OCI-LY3 (cell line): ENCODE data around the gene KIF20A.
A peak's percentile ranks its signal among the peaks of the same experiment; 100 is the strongest.

ENCODE experiments used
- H2AFZ ChIP-seq: fragments of 200-600, 300-600 bp; shearing (Covaris generic); 2 replicates; pipeline ENCODE4 v1.6.0; 2014; ENCODE audit warnings: antibody characterized with exemption, low read depth, low read length
- H3K27ac ChIP-seq: fragments of 200-600, 300-600 bp; sonication (generic); 2 replicates; pipeline ENCODE4 v1.5.1; 2014; ENCODE audit warnings: mild to moderate bottlenecking, low read length, moderate library complexity, mixed read lengths
- H3K27me3 ChIP-seq: fragments of 200-600, 300-600 bp; sonication (generic); 2 replicates; pipeline ENCODE4 v1.6.1; 2014; ENCODE audit warnings: low read depth, low read length, mixed read lengths
- H3K36me3 ChIP-seq: fragments of 200-600, 300-600 bp; sonication (generic); replicated peaks from 2 replicates; pipeline ENCODE3; 2014; ENCODE audit warnings: low read depth, low read length, mixed read lengths
- H3K4me1 ChIP-seq: fragments of 300-600, 200-600 bp; sonication (generic); 2 replicates; pipeline ENCODE4 v1.6.1; 2014; ENCODE audit warnings: low read length, mixed read lengths
- H3K4me2 ChIP-seq: fragments of 200-600, 300-600 bp; sonication (generic); 2 replicates; pipeline ENCODE4 v1.6.1; 2014; ENCODE audit warnings: low read length, mixed read lengths
- H3K4me3 ChIP-seq: fragments of 300-600, 200-600 bp; sonication (generic); 2 replicates; pipeline ENCODE4 v1.5.1; 2014; ENCODE audit warnings: antibody characterized with exemption, mild to moderate bottlenecking, low read length, moderate library complexity
- H3K79me2 ChIP-seq: fragments of 300-600, 200-600 bp; shearing (Covaris generic); 2 replicates; pipeline ENCODE4 v1.6.1; 2014; ENCODE audit warnings: mild to moderate bottlenecking, low read length, mixed read lengths
- H3K9ac ChIP-seq: fragments of 300-600, 200-600 bp; shearing (Covaris generic); 2 replicates; pipeline ENCODE4 v1.6.0; 2014; ENCODE audit warnings: mild to moderate bottlenecking, low read length, moderate library complexity
- H3K9me3 ChIP-seq: fragments of 200-600, 300-600 bp; shearing (Covaris generic); 2 replicates; pipeline ENCODE4 v1.6.1; 2014; ENCODE audit warnings: low read length, mixed read lengths; ENCODE audit not compliant: insufficient read depth
- H4K20me1 ChIP-seq: fragments of 200-600, 300-600 bp; sonication (generic); 2 replicates; pipeline ENCODE4 v1.6.1; 2016; ENCODE audit warnings: low read length, mixed read lengths; ENCODE audit not compliant: insufficient read depth
- CTCF ChIP-seq: fragments of 200-600, 300-600 bp; sonication (generic); IDR thresholded peaks from 2 replicates; pipeline ENCODE4 v1.5.1; 2014; ENCODE audit warnings: antibody characterized with exemption, low read length, low read depth
- EZH2phosphoT487 ChIP-seq: fragments of 200-600 bp; shearing (Covaris generic); IDR thresholded peaks from 2 replicates; pipeline ENCODE4 v1.6.1; 2018; ENCODE audit warnings: antibody characterized with exemption, mixed run types, low read depth

The KIF20A gene

GRCh38 chr5:138178516-138179276 lies at the start of gene KIF20A, which contains the start of gene BRD8:
Gene KIF20A (plus strand): TSS chr5:138179112. CDS start chr5:138179681, 569 bp downstream.
Gene BRD8 (minus strand): TSS chr5:138178630. CDS start chr5:138178614, 16 bp downstream.
- Histone ChIP-seq H3K4me1 (peaks cover 3% of the 10 kb centered on the region), H3K79me2 (peaks cover 51% of the 10 kb centered on the region), H3K9ac (peak within 1 kb of the TSS; percentile 88), H3K36me3 (peaks cover 32% of the 10 kb centered on the region), H3K4me3 (peak within 1 kb of the TSS; percentile 90), H3K27me3 (no peaks in the 10 kb centered on the region), H4K20me1 (no peaks in the 10 kb centered on the region), H3K9me3 (no peaks in the 10 kb centered on the region), H2AFZ (peak within 1 kb of the TSS; percentile 91), H3K4me2 (peak within 1 kb of the TSS; percentile 89), H3K27ac (peak within 1 kb of the TSS; percentile 82)
- TF ChIP-seq CTCF = no peak
- no peak for TF ChIP-seq EZH2phosphoT487

GRCh38 chr5:138129347-138129746 lies 49.6 kb upstream of the KIF20A start:
- H3K27me3 ChIP-seq = no peaks in the 10 kb centered on the region
- H3K4me1 ChIP-seq = peaks cover 5% of the 10 kb centered on the region
- no peak for TF ChIP-seq CTCF
- no peak for TF ChIP-seq EZH2phosphoT487
- H3K79me2 ChIP-seq = no peaks in the 10 kb centered on the region
- no peak overlapping the region for H2AFZ ChIP-seq
- no peaks in the 10 kb centered on the region for H4K20me1 ChIP-seq
- H3K4me3 ChIP-seq = no peak overlapping the region
- no peaks in the 10 kb centered on the region for H3K36me3 ChIP-seq
- no peaks in the 10 kb centered on the region for H3K9me3 ChIP-seq
- no peak overlapping the region for H3K27ac ChIP-seq
- no peak overlapping the region for H3K9ac ChIP-seq
- H3K4me2 ChIP-seq = no peak overlapping the region

GRCh38 chr5:138132543-138132942 lies 46.4 kb upstream of the KIF20A start:
- H3K4me3 ChIP-seq = peak overlapping the region; percentile 76
- TF ChIP-seq EZH2phosphoT487 = no peak
- TF ChIP-seq CTCF = no peak
- H3K27ac ChIP-seq = no peak overlapping the region
- no peaks in the 10 kb centered on the region for H4K20me1 ChIP-seq
- peaks cover 5% of the 10 kb centered on the region for H3K4me1 ChIP-seq
- peak overlapping the region; percentile 51 for H3K9ac ChIP-seq
- H3K36me3 ChIP-seq = no peaks in the 10 kb centered on the region
- H3K79me2 ChIP-seq = no peaks in the 10 kb centered on the region
- H2AFZ ChIP-seq = peak overlapping the region; percentile 69; the same call in 1 of the 2 replicates
- peak overlapping the region; percentile 87 for H3K4me2 ChIP-seq
- no peaks in the 10 kb centered on the region for H3K9me3 ChIP-seq
- H3K27me3 ChIP-seq = no peaks in the 10 kb centered on the region

GRCh38 chr5:138138949-138139780 lies 39.7 kb upstream of the KIF20A start, which contains the start of gene NME5:
Gene NME5 (minus strand): TSS chr5:138139428. CDS start chr5:138138780, 648 bp downstream.
- Histone ChIP-seq H3K4me1 (peaks cover 5% of the 10 kb centered on the region), H3K36me3 (no peaks in the 10 kb centered on the region), H3K4me3 (peak within 1 kb of the TSS; percentile 81), H4K20me1 (no peaks in the 10 kb centered on the region), H3K27ac (no peak within 1 kb of the TSS), H3K79me2 (no peaks in the 10 kb centered on the region), H3K9me3 (no peaks in the 10 kb centered on the region), H3K9ac (peak within 1 kb of the TSS; percentile 38; the same call in 1 of the 2 replicates), H3K27me3 (no peaks in the 10 kb centered on the region), H3K4me2 (peak within 1 kb of the TSS; percentile 68), H2AFZ (peak within 1 kb of the TSS; percentile 78)
- TF ChIP-seq CTCF = no peak
- no peak for TF ChIP-seq EZH2phosphoT487
